Measurements from ENCODE around the gene FAF1.

GRCh38 chr1:50646526-50646925 is 313.5 kb downstream of the FAF1 start:
- TF ChIP-seq CTCF (IDR thresholded peaks at IDR 0.05; ENCODE audit: low read depth, low read length) = no peak
- TF ChIP-seq EZH2phosphoT487 (IDR thresholded peaks at IDR 0.05; ENCODE audit: low read depth) = no peak

Data from OCI-LY3 (cell line).